H1 (cell line): Measurements from ENCODE around the gene ZBTB7B.

ENCODE experiments used
- BRCA1 ChIP-seq: IDR thresholded peaks from 2 replicates; pipeline ENCODE4 v1.6.1; 2012; ENCODE audit warnings: low read depth, low read length, improper control_type of control experiment
- EZH2 ChIP-seq: fragments of 200-600 bp; sonication (generic); IDR thresholded peaks from 2 replicates; pipeline ENCODE4 v1.7.1; 2012; ENCODE audit warnings: low read depth, mild to moderate bottlenecking, moderate library complexity, low read length, inconsistent platforms; ENCODE audit not compliant: severe bottlenecking
- KDM1A ChIP-seq: fragments of 200-600, 300-600 bp; sonication (generic); IDR thresholded peaks from 2 replicates; pipeline ENCODE4 v1.7.1; 2016; ENCODE audit warnings: mild to moderate bottlenecking, low read length, borderline replicate concordance
- POLR2A ChIP-seq, 2 experiments: IDR thresholded peaks; 1 replicate in 1 of 2; 2 replicates in 1 of 2; pipeline ENCODE4 v1.6.1; 2011; ENCODE audit warnings: low read depth in 2 of 2, low read length in 2 of 2, mild to moderate bottlenecking in 2 of 2; ENCODE audit errors: control extremely low read depth in 1 of 2
- POLR2AphosphoS5 ChIP-seq: IDR thresholded peaks from 2 replicates; pipeline ENCODE4 v1.6.1; 2011; ENCODE audit warnings: low read depth, low read length
- RAD21 ChIP-seq, 2 experiments: IDR thresholded peaks in 1 of 2; conservative IDR thresholded peaks in 1 of 2; 2 replicates each; pipeline ENCODE4 v1.6.1; 2011; ENCODE audit warnings: low read depth in 2 of 2, low read length in 2 of 2, improper control_type of control experiment in 1 of 2, inconsistent platforms in 1 of 2, mild to moderate bottlenecking in 1 of 2, moderate library complexity in 1 of 2
- SIN3A ChIP-seq, 2 experiments: IDR thresholded peaks in 1 of 2; conservative IDR thresholded peaks in 1 of 2; 2 replicates each; pipeline ENCODE4 v1.6.1; 2011 to 2012; ENCODE audit warnings: low read length in 2 of 2, improper control_type of control experiment in 1 of 2, low read depth in 1 of 2, mild to moderate bottlenecking in 1 of 2
- TAF7 ChIP-seq: optimal IDR thresholded peaks from 2 replicates; pipeline ENCODE3; 2011; ENCODE audit warnings: low read depth, mild to moderate bottlenecking, inconsistent platforms, low read length, moderate library complexity, borderline replicate concordance
- ZNF274 ChIP-seq: IDR thresholded peaks from 2 replicates; pipeline ENCODE4 v1.7.0; 2012; ENCODE audit warnings: low read length, borderline replicate concordance; ENCODE audit errors: extremely low read depth
- TF ChIP-seq, protein P1 (sequence below), 3 experiments: IDR thresholded peaks; 1 replicate in 2 of 3; 2 replicates in 1 of 3; pipeline versions ENCODE4 v1.5.1 to v1.6.1; 2011; ENCODE audit warnings: low read length in 3 of 3, mild to moderate bottlenecking in 3 of 3, inconsistent platforms in 2 of 3, low read depth in 1 of 3, moderate library complexity in 1 of 3; ENCODE audit not compliant: insufficient read depth in 1 of 3; ENCODE audit errors: control extremely low read depth in 1 of 3

DNA sequence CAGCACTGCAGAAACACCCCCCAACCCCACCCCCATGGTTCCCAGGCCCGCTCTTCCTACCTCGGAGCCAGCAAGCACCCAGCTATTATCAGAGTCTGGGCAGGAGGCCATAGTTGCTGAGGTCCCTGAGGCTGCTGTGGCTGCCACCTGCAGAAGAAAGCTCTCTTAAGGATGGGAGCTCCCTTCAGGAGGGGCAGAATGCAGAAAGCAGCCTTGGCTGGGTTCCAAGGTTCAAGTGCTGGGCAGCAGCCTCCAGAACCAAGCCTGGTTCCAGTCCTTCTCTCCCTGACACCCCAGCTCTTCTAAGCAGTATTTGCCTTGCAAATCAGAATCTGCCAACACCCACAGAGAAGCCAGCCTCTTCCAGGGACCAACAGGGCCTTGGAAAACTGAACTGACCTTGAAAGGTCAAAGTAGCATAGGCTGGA, 49.0 kb upstream of the ZBTB7B start:
- no peak for TF ChIP-seq EZH2
- no peak for TF ChIP-seq POLR2A (IDR thresholded peaks at IDR 0.05; ENCODE audit: control extremely low read depth in 1 of 2, low read depth in 2 of 2, low read length in 2 of 2)
- TF ChIP-seq KDM1A, result no peak
- TF ChIP-seq ZNF274, result no peak
- no peak for TF ChIP-seq RAD21 (IDR thresholded peaks at IDR 0.05 in 1 of 2, conservative IDR thresholded peaks at IDR 0.05 in 1 of 2; ENCODE audit: low read depth in 2 of 2, low read length in 2 of 2)
- no peak for TF ChIP-seq SIN3A (conservative IDR thresholded peaks at IDR 0.05 in 1 of 2, IDR thresholded peaks at IDR 0.05 in 1 of 2; ENCODE audit: low read depth in 1 of 2, low read length in 2 of 2)
- TF ChIP-seq, protein P1, sequence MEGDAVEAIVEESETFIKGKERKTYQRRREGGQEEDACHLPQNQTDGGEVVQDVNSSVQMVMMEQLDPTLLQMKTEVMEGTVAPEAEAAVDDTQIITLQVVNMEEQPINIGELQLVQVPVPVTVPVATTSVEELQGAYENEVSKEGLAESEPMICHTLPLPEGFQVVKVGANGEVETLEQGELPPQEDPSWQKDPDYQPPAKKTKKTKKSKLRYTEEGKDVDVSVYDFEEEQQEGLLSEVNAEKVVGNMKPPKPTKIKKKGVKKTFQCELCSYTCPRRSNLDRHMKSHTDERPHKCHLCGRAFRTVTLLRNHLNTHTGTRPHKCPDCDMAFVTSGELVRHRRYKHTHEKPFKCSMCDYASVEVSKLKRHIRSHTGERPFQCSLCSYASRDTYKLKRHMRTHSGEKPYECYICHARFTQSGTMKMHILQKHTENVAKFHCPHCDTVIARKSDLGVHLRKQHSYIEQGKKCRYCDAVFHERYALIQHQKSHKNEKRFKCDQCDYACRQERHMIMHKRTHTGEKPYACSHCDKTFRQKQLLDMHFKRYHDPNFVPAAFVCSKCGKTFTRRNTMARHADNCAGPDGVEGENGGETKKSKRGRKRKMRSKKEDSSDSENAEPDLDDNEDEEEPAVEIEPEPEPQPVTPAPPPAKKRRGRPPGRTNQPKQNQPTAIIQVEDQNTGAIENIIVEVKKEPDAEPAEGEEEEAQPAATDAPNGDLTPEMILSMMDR (IDR thresholded peaks at IDR 0.05; ENCODE audit: control extremely low read depth in 1 of 3, insufficient read depth in 1 of 3, low read depth in 1 of 3, low read length in 3 of 3), result no peak
- no peak for TF ChIP-seq TAF7
- TF ChIP-seq POLR2AphosphoS5, result no peak
- no peak for TF ChIP-seq BRCA1
